HepG2 (cell line): ENCODE results near the gene YIPF3. TPM values are rescaled to one million over a fixed set of nuclear protein-coding genes. Genes with fewer than 3 reads are reported as not detected.

ENCODE experiments used
- ATRX ChIP-seq: sonication (generic); formaldehyde crosslinking; IDR thresholded peaks from 2 replicates; pipeline ENCODE4 v1.4.0; 2020; ENCODE audit warnings: missing genetic modification reagents, borderline replicate concordance
- CENPT ChIP-seq: sonication (generic); formaldehyde crosslinking; IDR thresholded peaks from 2 replicates; pipeline ENCODE4 v1.8.0; 2022; ENCODE audit warnings: low read depth, mild to moderate bottlenecking, moderate library complexity, missing genetic modification reagents
- HDAC6 ChIP-seq: fragments of 200-600 bp; sonication (generic); IDR thresholded peaks from 2 replicates; pipeline ENCODE4 v1.7.0; 2017; ENCODE audit warnings: mild to moderate bottlenecking, antibody characterized with exemption, low read length, low read depth
- HOXA5 ChIP-seq: sonication (generic); formaldehyde crosslinking; IDR thresholded peaks from 2 replicates; pipeline ENCODE4 v1.4.0; 2020; ENCODE audit warnings: missing genetic modification reagents
- PAWR ChIP-seq: sonication (generic); formaldehyde crosslinking; IDR thresholded peaks from 2 replicates; pipeline ENCODE4 v1.4.0; 2020; ENCODE audit warnings: missing genetic modification reagents, mild to moderate bottlenecking, borderline replicate concordance
- REPIN1 ChIP-seq: sonication (generic); formaldehyde crosslinking; IDR thresholded peaks from 2 replicates; pipeline ENCODE4 v1.8.0; 2022; ENCODE audit warnings: missing genetic modification reagents, low read depth, mild to moderate bottlenecking, borderline replicate concordance
- SNAI1 ChIP-seq: sonication (generic); formaldehyde crosslinking; IDR thresholded peaks from 2 replicates; pipeline ENCODE4 v1.5.0; 2020; ENCODE audit warnings: mild to moderate bottlenecking, missing genetic modification reagents, borderline replicate concordance
- TBP ChIP-seq: sonication (generic); formaldehyde crosslinking; IDR thresholded peaks from 2 replicates; pipeline ENCODE4 v1.5.0; 2020; ENCODE audit warnings: missing genetic modification reagents
- XBP1 ChIP-seq: sonication (generic); formaldehyde crosslinking; IDR thresholded peaks from 2 replicates; pipeline ENCODE4 v1.5.0; 2020; ENCODE audit warnings: missing genetic modification reagents
- ZFP36L2 ChIP-seq: sonication (generic); formaldehyde crosslinking; IDR thresholded peaks from 2 replicates; pipeline ENCODE4 v1.4.0; 2020; ENCODE audit warnings: missing genetic modification reagents
- ZNF383 ChIP-seq: sonication (generic); formaldehyde crosslinking; IDR thresholded peaks from 2 replicates; pipeline ENCODE4 v1.4.0; 2020; ENCODE audit warnings: missing genetic modification reagents, mild to moderate bottlenecking, borderline replicate concordance
- ZNF501 ChIP-seq: sonication (generic); formaldehyde crosslinking; IDR thresholded peaks from 2 replicates; pipeline ENCODE4 v1.5.1; 2020; ENCODE audit warnings: mild to moderate bottlenecking, moderate library complexity, missing genetic modification reagents
- ZNF558 ChIP-seq: sonication (generic); formaldehyde crosslinking; IDR thresholded peaks from 2 replicates; pipeline ENCODE4 v1.9.0; 2022; ENCODE audit warnings: mild to moderate bottlenecking, missing genetic modification reagents, borderline replicate concordance
- ZNF720 ChIP-seq: sonication (generic); formaldehyde crosslinking; IDR thresholded peaks from 2 replicates; pipeline ENCODE4 v1.4.0; 2020; ENCODE audit warnings: missing genetic modification reagents
- ZNF780A ChIP-seq: sonication (generic); formaldehyde crosslinking; IDR thresholded peaks from 2 replicates; pipeline ENCODE4 v1.8.0; 2022; ENCODE audit warnings: mild to moderate bottlenecking, missing genetic modification reagents, moderate library complexity
- polyA plus RNA-seq, 8 experiments: library from polyadenylated mRNA; depleted of rRNA in 3 of 8; stranded (reverse) in 7 of 8; unstranded in 1 of 8; fragments of >200 nt; fragmentation: Illumina TruSeq in 4 of 8; extraction: Trizol in 4 of 8; gene quantifications; 2 replicates each; pipeline versions ENCODE4 v1.2.1 to v1.2.3, GENCODE V29; 2011 to 2016; ENCODE audit warnings: low read depth in 4 of 8, missing spikeins in 1 of 8, mixed read lengths in 1 of 8; ENCODE audit not compliant: insufficient read depth in 1 of 8
- total RNA-seq, 5 experiments: library from RNA; depleted of rRNA; stranded (reverse); fragments of >200 nt; fragmentation: Illumina TruSeq; extraction: Trizol; gene quantifications; 2 replicates each; pipeline ENCODE4 v1.2.3, GENCODE V29; 2016; ENCODE audit warnings: low read depth in 1 of 5
- TF ChIP-seq, protein P1 (sequence below): sonication (generic); formaldehyde crosslinking; IDR thresholded peaks from 2 replicates; pipeline ENCODE4 v1.8.0; 2022; ENCODE audit warnings: mild to moderate bottlenecking, missing genetic modification reagents, moderate library complexity
- TF ChIP-seq, protein P2 (sequence below): sonication (generic); formaldehyde crosslinking; IDR thresholded peaks from 2 replicates; pipeline ENCODE4 v1.9.0; 2021; ENCODE audit warnings: missing genetic modification reagents, borderline replicate concordance
- TF ChIP-seq, protein P3 (sequence below): sonication (generic); formaldehyde crosslinking; IDR thresholded peaks from 2 replicates; pipeline ENCODE4 v1.4.0; 2020; ENCODE audit warnings: mild to moderate bottlenecking, missing genetic modification reagents, borderline replicate concordance
- TF ChIP-seq, protein P4 (sequence below): sonication (generic); formaldehyde crosslinking; IDR thresholded peaks from 2 replicates; pipeline ENCODE4 v1.9.0; 2021; ENCODE audit warnings: mild to moderate bottlenecking, missing genetic modification reagents

Gene YIPF3
- total and polyA plus RNA-seq, 2 of the 13 experiments (the other 11 are each of a cell fraction or from before 2014, with no cell fraction given) = 107 to 206 TPM

DNA sequence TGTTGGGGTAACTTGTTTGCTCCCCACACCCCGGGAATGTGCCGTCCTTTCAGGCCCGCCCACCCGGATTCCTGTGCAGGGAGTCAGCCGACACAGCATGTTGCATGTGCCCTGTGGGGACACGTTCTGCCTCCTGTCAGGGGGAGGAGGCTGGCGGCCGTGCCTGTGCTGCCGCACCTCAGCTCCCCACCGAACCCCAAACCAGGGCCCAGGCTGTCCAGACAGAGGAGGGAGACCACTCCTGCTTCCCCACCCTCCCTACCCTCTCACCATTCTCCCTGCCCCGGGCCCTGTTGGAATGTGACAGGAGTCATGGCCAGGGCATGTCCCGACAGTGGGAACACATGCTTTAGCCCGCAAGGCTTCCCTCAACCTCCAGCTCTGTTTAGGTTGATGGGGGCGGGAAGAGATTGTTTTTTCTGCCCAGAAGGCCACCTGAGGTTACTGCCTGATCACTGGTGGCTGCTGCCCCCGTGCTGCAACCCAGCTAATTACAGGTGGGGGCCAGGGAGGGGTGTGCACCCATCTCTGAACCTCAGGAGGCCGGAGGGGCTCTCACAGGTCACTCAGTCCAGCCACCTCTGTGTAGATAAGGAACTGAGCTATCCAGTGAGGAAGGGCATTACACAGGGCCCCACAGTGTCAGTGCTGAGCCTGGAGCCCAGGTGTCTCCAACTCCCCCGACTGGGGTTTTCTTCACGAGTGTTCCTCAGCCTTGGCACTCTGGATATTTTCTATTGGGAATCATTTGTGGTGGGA, 20.2 kb downstream of the YIPF3 start (continued):
- TF ChIP-seq, protein P1, sequence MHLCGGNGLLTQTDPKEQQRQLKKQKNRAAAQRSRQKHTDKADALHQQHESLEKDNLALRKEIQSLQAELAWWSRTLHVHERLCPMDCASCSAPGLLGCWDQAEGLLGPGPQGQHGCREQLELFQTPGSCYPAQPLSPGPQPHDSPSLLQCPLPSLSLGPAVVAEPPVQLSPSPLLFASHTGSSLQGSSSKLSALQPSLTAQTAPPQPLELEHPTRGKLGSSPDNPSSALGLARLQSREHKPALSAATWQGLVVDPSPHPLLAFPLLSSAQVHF (CRISPR knock-in tag) = no peak
- TF ChIP-seq ZNF720 (CRISPR knock-in tag) = no peak
- TF ChIP-seq HOXA5 (CRISPR knock-in tag) = 0 out of 2 replicates have a peak, but pooled peaks have one; percentile 56
- TF ChIP-seq ZNF780A (CRISPR knock-in tag) = no peak
- TF ChIP-seq, protein P2, sequence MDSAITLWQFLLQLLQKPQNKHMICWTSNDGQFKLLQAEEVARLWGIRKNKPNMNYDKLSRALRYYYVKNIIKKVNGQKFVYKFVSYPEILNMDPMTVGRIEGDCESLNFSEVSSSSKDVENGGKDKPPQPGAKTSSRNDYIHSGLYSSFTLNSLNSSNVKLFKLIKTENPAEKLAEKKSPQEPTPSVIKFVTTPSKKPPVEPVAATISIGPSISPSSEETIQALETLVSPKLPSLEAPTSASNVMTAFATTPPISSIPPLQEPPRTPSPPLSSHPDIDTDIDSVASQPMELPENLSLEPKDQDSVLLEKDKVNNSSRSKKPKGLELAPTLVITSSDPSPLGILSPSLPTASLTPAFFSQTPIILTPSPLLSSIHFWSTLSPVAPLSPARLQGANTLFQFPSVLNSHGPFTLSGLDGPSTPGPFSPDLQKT (CRISPR knock-in tag) = no peak
- no peak for TF ChIP-seq ATRX (CRISPR knock-in tag)
- no peak for TF ChIP-seq XBP1
- TF ChIP-seq HDAC6 = no peak
- TF ChIP-seq, protein P3, sequence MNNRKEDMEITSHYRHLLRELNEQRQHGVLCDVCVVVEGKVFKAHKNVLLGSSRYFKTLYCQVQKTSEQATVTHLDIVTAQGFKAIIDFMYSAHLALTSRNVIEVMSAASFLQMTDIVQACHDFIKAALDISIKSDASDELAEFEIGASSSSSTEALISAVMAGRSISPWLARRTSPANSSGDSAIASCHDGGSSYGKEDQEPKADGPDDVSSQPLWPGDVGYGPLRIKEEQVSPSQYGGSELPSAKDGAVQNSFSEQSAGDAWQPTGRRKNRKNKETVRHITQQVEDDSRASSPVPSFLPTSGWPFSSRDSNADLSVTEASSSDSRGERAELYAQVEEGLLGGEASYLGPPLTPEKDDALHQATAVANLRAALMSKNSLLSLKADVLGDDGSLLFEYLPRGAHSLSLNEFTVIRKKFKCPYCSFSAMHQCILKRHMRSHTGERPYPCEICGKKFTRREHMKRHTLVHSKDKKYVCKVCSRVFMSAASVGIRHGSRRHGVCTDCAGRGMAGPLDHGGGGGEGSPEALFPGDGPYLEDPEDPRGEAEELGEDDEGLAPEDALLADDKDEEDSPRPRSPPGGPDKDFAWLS (CRISPR knock-in tag) = no peak
- TF ChIP-seq ZFP36L2 (CRISPR knock-in tag) = no peak
- no peak for TF ChIP-seq ZNF501 (CRISPR knock-in tag)
- TF ChIP-seq CENPT (CRISPR knock-in tag) = no peak
- peak; percentile 60; the same call in 1 of the 2 replicates for TF ChIP-seq REPIN1 (CRISPR knock-in tag)
- TF ChIP-seq, protein P4, sequence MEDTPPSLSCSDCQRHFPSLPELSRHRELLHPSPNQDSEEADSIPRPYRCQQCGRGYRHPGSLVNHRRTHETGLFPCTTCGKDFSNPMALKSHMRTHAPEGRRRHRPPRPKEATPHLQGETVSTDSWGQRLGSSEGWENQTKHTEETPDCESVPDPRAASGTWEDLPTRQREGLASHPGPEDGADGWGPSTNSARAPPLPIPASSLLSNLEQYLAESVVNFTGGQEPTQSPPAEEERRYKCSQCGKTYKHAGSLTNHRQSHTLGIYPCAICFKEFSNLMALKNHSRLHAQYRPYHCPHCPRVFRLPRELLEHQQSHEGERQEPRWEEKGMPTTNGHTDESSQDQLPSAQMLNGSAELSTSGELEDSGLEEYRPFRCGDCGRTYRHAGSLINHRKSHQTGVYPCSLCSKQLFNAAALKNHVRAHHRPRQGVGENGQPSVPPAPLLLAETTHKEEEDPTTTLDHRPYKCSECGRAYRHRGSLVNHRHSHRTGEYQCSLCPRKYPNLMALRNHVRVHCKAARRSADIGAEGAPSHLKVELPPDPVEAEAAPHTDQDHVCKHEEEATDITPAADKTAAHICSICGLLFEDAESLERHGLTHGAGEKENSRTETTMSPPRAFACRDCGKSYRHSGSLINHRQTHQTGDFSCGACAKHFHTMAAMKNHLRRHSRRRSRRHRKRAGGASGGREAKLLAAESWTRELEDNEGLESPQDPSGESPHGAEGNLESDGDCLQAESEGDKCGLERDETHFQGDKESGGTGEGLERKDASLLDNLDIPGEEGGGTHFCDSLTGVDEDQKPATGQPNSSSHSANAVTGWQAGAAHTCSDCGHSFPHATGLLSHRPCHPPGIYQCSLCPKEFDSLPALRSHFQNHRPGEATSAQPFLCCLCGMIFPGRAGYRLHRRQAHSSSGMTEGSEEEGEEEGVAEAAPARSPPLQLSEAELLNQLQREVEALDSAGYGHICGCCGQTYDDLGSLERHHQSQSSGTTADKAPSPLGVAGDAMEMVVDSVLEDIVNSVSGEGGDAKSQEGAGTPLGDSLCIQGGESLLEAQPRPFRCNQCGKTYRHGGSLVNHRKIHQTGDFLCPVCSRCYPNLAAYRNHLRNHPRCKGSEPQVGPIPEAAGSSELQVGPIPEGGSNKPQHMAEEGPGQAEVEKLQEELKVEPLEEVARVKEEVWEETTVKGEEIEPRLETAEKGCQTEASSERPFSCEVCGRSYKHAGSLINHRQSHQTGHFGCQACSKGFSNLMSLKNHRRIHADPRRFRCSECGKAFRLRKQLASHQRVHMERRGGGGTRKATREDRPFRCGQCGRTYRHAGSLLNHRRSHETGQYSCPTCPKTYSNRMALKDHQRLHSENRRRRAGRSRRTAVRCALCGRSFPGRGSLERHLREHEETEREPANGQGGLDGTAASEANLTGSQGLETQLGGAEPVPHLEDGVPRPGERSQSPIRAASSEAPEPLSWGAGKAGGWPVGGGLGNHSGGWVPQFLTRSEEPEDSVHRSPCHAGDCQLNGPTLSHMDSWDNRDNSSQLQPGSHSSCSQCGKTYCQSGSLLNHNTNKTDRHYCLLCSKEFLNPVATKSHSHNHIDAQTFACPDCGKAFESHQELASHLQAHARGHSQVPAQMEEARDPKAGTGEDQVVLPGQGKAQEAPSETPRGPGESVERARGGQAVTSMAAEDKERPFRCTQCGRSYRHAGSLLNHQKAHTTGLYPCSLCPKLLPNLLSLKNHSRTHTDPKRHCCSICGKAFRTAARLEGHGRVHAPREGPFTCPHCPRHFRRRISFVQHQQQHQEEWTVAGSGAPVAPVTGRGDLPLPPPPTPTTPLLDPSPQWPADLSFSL (CRISPR knock-in tag) = no peak
- TF ChIP-seq ZNF558 (CRISPR knock-in tag) = peak; percentile 79; the same call in 1 of the 2 replicates
- no peak for TF ChIP-seq ZNF383
- TF ChIP-seq PAWR (CRISPR knock-in tag) = no peak
- TF ChIP-seq TBP (CRISPR knock-in tag) = no peak
- TF ChIP-seq SNAI1 (CRISPR knock-in tag) = no peak
